GM21576 (cell line): ENCODE results near the gene FBXL20.
"Not testable (repeated sequence)": the region's sequence is repeated elsewhere in the genome, so short reads cannot be mapped to it uniquely, and the experiment has no call there.

Experiments
- ATAC-seq: cut with Tn5 transposase; IDR thresholded peaks from one replicate; pipeline ENCODE4 v1.9.1; 2021; ENCODE audit warnings: mild to moderate bottlenecking, moderate library complexity; ENCODE audit not compliant: unreplicated experiment

FBXL20 gene

DNA sequence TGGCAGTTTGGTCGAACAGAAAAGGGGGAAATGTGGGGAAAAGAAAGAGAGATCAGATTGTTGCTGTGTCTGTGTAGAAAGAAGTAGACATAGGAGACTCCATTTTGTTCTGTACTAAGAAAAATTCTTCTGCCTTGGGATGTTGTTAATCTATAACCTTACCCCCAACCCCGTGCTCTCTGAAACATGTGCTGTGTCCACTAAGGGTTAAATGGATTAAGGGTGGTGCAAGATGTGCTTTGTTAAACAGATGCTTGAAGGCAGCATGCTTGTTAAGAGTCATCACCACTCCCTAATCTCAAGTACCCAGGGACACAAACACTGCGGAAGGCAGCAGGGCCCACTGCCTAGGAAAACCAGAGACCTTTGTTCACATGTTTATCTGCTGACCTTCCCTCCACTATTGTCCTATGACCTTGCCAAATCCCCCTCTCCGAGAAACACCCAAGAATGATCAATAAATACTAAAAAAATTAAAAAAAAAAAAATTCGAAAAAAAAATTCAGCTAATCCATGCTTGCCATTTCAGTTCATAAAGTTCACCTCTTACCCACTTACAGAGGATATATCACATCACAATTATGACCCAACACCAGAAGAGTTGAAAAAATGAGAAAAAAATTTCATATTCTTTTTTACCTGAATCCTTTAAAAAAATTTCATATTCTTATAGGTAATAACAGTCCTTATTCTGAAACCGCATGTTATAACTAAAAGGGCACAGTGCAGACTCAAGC lies 67.2 kb downstream of the FBXL20 start:
- not testable (repeated sequence) for ATAC-seq

DNA sequence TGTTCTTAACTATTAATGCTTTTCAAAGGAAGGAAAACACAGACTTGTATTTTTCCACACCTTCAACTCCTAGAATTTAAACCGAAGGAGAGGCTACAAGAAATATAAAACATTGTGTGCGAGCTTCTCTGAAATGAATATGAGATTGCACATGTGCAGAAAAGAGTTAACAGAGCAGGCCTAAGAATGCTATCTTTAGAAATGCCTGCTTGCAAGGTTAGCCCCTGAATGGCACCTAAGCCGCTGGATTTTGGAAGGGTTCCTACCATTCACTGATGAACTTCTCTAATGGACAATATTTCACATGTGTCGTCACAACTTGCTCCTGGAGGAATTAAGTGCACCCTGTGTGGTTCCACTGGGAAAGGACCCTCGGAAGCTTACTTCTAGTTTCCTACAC lies 69.3 kb downstream of the FBXL20 start:
- no peak for ATAC-seq

DNA sequence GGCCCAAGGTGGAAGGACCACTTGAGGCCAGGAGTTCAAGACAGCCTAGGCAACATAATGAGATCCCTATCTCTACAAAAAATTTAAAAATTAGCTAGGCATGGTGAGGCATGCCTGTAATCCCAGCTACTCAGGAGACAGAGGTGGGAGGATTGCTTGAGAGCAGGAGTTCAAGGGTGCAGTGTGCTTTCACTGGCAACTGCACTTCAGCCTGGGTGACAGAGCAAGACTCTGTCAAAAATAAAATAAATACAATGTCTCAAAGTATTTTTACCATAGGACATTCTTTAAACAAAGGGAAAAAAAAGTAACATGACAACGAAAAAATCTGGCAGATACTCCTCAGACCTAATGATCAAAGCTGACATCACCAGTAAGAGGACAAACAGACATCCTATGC lies 72.6 kb downstream of the FBXL20 start:
- ATAC-seq: no peak

- no peak for ATAC-seq
These were observed 74.3 kb downstream of the FBXL20 start for GRCh38 chr17:39327109-39327508.

- ATAC-seq: no peak
These were observed 75.7 kb downstream of the FBXL20 start for GRCh38 chr17:39325528-39326240.

- no peak for ATAC-seq
These were observed 82.8 kb downstream of the FBXL20 start for GRCh38 chr17:39318636-39319035.

DNA sequence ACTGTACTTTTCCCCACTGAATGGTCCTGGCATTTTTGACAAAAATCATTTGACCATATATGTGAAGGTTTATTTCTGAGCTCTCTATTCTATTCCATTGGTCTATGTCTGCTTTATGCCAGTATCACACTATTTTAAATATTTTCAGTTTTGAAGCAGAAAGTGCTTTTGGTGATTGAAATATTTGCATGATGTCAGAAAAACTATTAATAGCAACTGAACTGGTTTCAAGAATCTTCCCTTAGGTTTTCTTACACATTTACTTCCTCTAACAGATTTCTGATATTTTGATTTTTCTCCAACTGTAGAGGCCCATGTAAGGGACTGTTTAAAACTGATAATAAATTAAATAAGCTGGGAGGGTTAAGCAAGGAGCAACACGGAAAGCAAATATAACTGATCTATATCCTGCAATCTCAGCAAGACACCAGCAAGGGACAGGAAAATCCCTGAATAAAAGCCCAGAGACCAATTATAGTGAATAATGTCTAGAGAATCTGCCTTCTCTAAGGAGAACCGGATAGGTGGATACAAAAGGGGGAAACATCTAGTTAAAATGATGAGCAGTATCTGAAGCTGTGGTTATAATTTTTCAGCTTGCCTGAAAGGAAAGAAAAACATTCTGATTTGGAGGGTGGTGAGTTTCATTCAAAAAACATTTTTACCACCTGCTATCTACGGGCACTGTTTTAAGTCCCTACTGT lies 94.8 kb downstream of the FBXL20 start:
- no peak for ATAC-seq

DNA sequence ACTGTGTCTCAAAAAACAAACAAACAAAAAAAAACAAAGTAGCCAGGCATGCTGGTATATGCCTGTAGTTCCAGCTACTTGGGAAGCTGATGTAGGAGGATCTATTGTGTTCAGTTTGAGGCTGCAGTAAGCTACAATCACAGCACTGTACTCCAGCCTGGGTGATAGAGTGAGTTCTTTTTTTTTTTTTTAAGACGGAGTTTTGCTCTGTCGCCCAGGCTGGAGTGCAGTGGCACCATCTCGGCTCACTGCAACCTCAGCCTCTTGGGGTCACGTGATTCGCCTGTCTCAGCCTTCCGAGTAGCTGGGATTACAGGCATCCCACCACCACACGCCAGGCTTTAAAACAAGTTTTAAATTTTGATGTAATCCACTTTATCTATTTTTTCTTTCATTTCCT lies 95.4 kb downstream of the FBXL20 start:
- ATAC-seq: no peak

- no peak for ATAC-seq
These were observed 97.2 kb downstream of the FBXL20 start for GRCh38 chr17:39304188-39304587.

- ATAC-seq: no peak
These were observed 107.4 kb downstream of the FBXL20 start for GRCh38 chr17:39294060-39294459.

GRCh38 chr17:39292546-39292945 lies 108.9 kb downstream of the FBXL20 start:
- ATAC-seq: not testable (repeated sequence)

GRCh38 chr17:39286513-39286912 lies 114.9 kb downstream of the FBXL20 start:
- not testable (repeated sequence) for ATAC-seq

GRCh38 chr17:39284685-39285084 lies 116.7 kb downstream of the FBXL20 start:
- no peak for ATAC-seq

GRCh38 chr17:39283896-39284295 lies 117.5 kb downstream of the FBXL20 start:
- no peak for ATAC-seq

GRCh38 chr17:39283098-39283497 lies 118.3 kb downstream of the FBXL20 start:
- ATAC-seq: no peak

DNA sequence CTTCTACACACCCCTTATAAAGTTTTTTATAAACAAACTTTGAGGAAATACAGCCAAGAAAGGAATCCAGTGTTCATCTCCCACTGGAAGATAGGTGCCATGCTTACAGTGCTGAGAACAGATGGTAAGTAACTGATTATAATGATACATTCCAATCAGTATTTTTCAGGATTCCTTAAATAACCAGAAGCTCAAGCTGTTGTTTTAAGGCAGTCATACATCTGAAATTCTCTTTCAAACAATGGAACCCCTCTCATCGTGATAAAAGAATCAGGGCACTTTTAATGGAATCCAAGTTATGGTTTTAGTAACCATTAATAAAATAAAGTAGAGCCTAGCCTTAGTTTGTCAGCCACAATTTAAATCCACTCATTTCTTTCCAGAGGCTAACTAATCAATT lies 119.6 kb downstream of the FBXL20 start:
- no peak for ATAC-seq

DNA sequence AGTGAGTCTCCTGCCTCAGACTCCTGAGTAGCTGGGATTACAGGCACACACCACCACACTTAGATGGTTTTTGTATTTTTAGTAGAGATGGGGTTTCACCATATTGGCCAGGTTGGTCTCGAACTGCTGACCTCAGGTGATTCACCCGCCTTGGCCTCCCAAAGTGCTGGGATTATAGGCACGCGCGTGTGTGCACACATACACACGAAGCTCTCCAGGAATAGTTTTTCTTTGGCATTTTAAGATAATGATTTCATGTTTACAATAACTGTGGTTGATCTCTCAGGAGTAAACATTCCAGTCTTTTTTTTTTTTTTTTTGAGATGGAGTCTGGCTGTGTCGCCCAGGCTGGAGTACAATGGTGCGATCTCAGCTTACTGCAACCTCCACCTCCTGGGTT lies 123.2 kb downstream of the FBXL20 start:
- ATAC-seq: not testable (repeated sequence)

DNA sequence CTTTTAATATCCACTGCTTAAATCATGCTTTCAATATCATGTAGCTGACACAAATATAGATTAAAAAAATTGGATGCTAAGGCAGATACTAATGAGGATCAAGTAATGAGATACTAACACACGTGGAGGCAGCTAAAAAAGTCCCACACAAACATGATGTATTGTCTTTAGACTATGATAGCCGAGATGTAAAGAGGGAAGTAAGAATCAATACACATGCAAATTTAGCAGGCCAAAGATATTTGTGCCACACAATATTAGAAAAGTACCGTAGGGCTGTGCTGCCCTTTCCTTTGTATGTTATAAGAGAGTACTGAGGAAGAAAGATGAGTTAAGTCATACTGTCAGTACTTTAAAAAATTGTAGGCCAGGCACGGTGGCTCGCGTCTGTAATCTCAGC lies 124.3 kb downstream of the FBXL20 start:
- ATAC-seq: no peak

- ATAC-seq: no peak
These were observed 125.3 kb downstream of the FBXL20 start for GRCh38 chr17:39276113-39276512.

GRCh38 chr17:39271546-39271945 lies 129.9 kb downstream of the FBXL20 start:
- ATAC-seq: no peak

GRCh38 chr17:39270923-39271322 lies 130.5 kb downstream of the FBXL20 start:
- no peak for ATAC-seq

GRCh38 chr17:39264119-39264518 lies 137.3 kb downstream of the FBXL20 start:
- ATAC-seq: no peak
